Adrenal gland (tissue), 12 donors: Measurements from ENCODE around the gene ZNF683. TPM values are rescaled to one million over a fixed set of nuclear protein-coding genes. Genes with fewer than 3 reads are reported as not detected.

Source experiments
- DNase-seq, 7 donors: peaks; one replicate each; pipeline ENCODE4 v3.0.0-alpha.2; 2019 to 2020
- H3K27ac ChIP-seq, 5 donors: fragments of 200-600 bp; sonication (generic) in 4 of 5; 1 replicate in 3 of 5; 2 replicates in 2 of 5; pipeline versions ENCODE4 v1.5.1 to v1.8.0; 2016 to 2020; ENCODE audit warnings: mild to moderate bottlenecking in 1 of 5
- H3K27me3 ChIP-seq: fragments of 200-600 bp; 2 replicates; pipeline ENCODE4 v1.8.0; 2021
- H3K36me3 ChIP-seq, 2 donors: fragments of 200-600 bp; replicated peaks in 1 of 2; 1 replicate in 1 of 2; 2 replicates in 1 of 2; pipeline versions ENCODE4 v1.5.1 to v1.8.0; 2018 to 2022
- H3K4me1 ChIP-seq, 2 donors: fragments of 200-600 bp; replicated peaks in 1 of 2; 1 replicate in 1 of 2; 2 replicates in 1 of 2; pipeline versions ENCODE4 v1.5.1 to v1.8.0; 2018 to 2021
- H3K4me3 ChIP-seq, 4 donors: fragments of 200-600 bp; sonication (generic) in 3 of 4; one replicate each; pipeline ENCODE4 v1.5.1; 2016 to 2018
- H3K9me3 ChIP-seq, 3 donors: fragments of 200-600 bp; sonication (generic) in 1 of 3; replicated peaks in 1 of 3; 1 replicate in 2 of 3; 2 replicates in 1 of 3; pipeline versions ENCODE4 v1.5.1 to v1.8.0; 2016 to 2021
- POLR2A ChIP-seq, 2 donors: fragments of 450-650 bp; IDR thresholded peaks; one replicate each; pipeline ENCODE4 v1.6.1; 2017; ENCODE audit warnings: antibody characterized with exemption in 2 of 2, mild to moderate bottlenecking in 2 of 2, moderate library complexity in 1 of 2
- WGBS, 4 donors: extraction: QIAGEN DNeasy Blood & Tissue Kit in 2 of 4; methylation state at CpG; one replicate each; pipeline versions ENCODE4 v1.1.5 to v1.1.7; 2013 to 2017; 5-methylcytosine and 5-hydroxymethylcytosine counted together
- intact Hi-C, 2 donors: fragments of 100-400 bp; cut with DNase I; formaldehyde crosslinking; loops; one replicate each; pipeline versions ENCODE4 v1.14.1 to v1.15.0; 2022 to 2023
- polyA plus RNA-seq, 3 donors: library from polyadenylated mRNA; stranded (reverse); fragments of 200-250 nt in 2 of 3; fragments of 350-450 nt in 1 of 3; fragmentation: Illumina TruSeq in 1 of 3; extraction: RNeasy Lipid Tissue Mini Kit (QIAGEN cat#74804) in 1 of 3; gene quantifications; one replicate each; pipeline ENCODE4 v1.2.3, GENCODE V29; 2013 to 2014
- total RNA-seq, 9 donors: library from RNA; depleted of rRNA in 4 of 9; stranded (reverse); fragments of >200 nt in 4 of 9; fragments of 120-200 nt in 1 of 9; fragmentation: NEBNext Ultra II Directional in 1 of 9; extraction: Animal tissue kit (Norgen Biotek cat#: 25700) in 1 of 9; gene quantifications; one replicate each; pipeline versions ENCODE4 v1.1.0 to v1.2.4, GENCODE V29; 2013 to 2023
- TF ChIP-seq, protein P1 (sequence below), 6 experiments: fragments of 450-650 bp in 4 of 6; fragments of 200-600 bp in 2 of 6; sonication (generic) in 1 of 6; IDR thresholded peaks; 1 replicate in 5 of 6; 2 replicates in 1 of 6; pipeline versions ENCODE4 v1.5.1 to v1.8.0; 2016 to 2021; ENCODE audit warnings: antibody characterized with exemption in 6 of 6, mild to moderate bottlenecking in 2 of 6, moderate library complexity in 1 of 6
- donor health status: healthy with polysubstance abuse.
- donor health status: Bipolar disorder and iron deficiency.
- donor health status: DM: yes; HTN: yes; CAD: no.
- donor health status: DM: no; HTN: no; CAD: no.
- donor health status: DM: no; HTN: no; CAD: no.
- donor health status: DM: yes; HTN: yes; CAD: no.

Gene ZNF683
- total and polyA plus RNA-seq, 12 donors = 0.20 to 0.25 (median 0.24) TPM; not detected in 9

DNA sequence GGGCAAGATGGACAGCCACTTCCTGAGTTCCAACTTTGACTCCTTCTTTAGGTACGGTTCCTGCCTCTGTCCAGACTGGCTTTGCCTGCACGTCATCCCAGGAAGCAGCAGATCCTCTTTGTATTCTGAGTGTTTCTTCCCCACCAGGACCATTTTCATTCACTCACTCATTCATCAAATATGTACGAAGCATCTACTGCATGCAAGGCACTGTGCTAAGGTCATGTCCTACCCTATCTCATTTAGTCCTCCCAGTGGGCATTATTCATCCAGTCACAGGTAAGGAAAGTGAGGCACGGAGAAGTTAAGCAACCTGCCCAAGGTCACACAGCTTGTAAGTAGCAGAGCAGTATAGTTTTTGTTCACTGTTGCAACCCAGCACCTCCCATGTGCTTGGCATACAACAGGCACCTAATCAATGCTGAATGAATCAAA lies 32.5 kb downstream of the ZNF683 start:
- H3K36me3 ChIP-seq = no peaks in the 10 kb centered on the region
- WGBS, 4 donors = 54 to 62% (median 59%) methylated on average over 4 of the region's 4 CpGs
- no peak for DNase-seq
- H3K4me3 ChIP-seq = no peak overlapping the region
- H3K27ac ChIP-seq = no peak overlapping the region
- H3K4me1 ChIP-seq = peaks cover 0 to 13% of the 10 kb centered on the region in 2 donors
- intact Hi-C loops = no loop called here
- H3K9me3 ChIP-seq = no peaks in the 10 kb centered on the region
- TF ChIP-seq POLR2A (IDR thresholded peaks at IDR 0.05) = no peak
- TF ChIP-seq, protein P1, sequence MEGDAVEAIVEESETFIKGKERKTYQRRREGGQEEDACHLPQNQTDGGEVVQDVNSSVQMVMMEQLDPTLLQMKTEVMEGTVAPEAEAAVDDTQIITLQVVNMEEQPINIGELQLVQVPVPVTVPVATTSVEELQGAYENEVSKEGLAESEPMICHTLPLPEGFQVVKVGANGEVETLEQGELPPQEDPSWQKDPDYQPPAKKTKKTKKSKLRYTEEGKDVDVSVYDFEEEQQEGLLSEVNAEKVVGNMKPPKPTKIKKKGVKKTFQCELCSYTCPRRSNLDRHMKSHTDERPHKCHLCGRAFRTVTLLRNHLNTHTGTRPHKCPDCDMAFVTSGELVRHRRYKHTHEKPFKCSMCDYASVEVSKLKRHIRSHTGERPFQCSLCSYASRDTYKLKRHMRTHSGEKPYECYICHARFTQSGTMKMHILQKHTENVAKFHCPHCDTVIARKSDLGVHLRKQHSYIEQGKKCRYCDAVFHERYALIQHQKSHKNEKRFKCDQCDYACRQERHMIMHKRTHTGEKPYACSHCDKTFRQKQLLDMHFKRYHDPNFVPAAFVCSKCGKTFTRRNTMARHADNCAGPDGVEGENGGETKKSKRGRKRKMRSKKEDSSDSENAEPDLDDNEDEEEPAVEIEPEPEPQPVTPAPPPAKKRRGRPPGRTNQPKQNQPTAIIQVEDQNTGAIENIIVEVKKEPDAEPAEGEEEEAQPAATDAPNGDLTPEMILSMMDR (IDR thresholded peaks at IDR 0.05) = no peak
- H3K27me3 ChIP-seq = peaks cover under 1% of the 10 kb centered on the region

DNA sequence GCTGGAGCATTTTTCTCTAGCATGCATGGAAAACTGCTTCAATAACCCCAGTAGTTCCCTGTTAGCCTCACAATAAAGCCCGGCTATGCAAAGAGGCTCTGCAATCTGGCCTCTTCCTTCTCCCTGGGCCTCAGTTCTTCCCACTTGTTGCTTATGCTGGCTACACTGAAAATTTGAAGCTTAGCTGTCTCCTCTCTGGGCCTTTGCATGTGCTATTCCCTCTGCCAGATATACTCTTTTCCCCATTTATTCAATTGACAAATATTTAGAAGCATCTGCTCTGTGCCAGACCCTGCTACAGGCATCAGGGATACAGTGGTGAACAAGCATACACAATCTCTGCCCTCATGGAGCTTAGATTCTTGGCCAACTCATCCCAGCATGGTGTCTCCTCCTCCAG lies 33.9 kb downstream of the ZNF683 start:
- DNase-seq = no peak
- no peaks in the 10 kb centered on the region for H3K36me3 ChIP-seq
- WGBS, 4 donors = 74 to 82% (median 80%) methylated on average over 1 of the region's 1 CpG
- no peaks in the 10 kb centered on the region for H3K9me3 ChIP-seq
- H3K27me3 ChIP-seq = peaks cover 11% of the 10 kb centered on the region
- H3K4me3 ChIP-seq = no peak overlapping the region
- no peak for TF ChIP-seq POLR2A (IDR thresholded peaks at IDR 0.05)
- TF ChIP-seq, protein P1 (IDR thresholded peaks at IDR 0.05) = no peak
- peaks cover 0 to 13% of the 10 kb centered on the region in 2 donors for H3K4me1 ChIP-seq
- intact Hi-C loops = no loop called here
- no peak overlapping the region for H3K27ac ChIP-seq

DNA sequence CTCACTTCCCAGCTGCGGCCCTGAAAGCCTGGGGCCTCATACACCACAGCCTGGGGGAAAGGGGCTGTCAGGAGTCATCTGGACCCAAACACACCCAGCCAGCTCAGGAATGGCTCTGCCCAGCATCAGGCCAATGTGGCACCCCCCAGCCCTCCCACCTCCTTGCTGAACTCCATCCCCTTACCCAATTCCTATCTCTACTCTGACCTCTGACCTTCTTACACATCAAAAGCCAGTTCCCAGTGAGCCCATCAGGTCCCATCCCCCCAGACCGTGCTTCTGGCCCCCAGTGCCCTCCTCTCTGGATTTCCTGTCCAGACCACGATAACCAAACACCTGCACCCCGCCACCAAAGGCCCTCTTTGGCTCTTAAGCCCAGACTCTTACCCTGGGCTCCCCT lies 34.9 kb downstream of the ZNF683 start:
- Histone ChIP-seq H3K4me1 (peaks cover 0 to 13% of the 10 kb centered on the region in 2 donors), H3K9me3 (no peaks in the 10 kb centered on the region), H3K4me3 (no peak overlapping the region), H3K27ac (no peak overlapping the region), H3K36me3 (no peaks in the 10 kb centered on the region), H3K27me3 (peaks cover 15% of the 10 kb centered on the region)
- 73 to 84% (median 78%) methylated on average over 4 of the region's 4 CpGs for WGBS, 4 donors
- intact Hi-C loops = no loop called here
- DNase-seq = no peak
- TF ChIP-seq POLR2A (IDR thresholded peaks at IDR 0.05) = no peak
- TF ChIP-seq, protein P1 (IDR thresholded peaks at IDR 0.05) = no peak

DNA sequence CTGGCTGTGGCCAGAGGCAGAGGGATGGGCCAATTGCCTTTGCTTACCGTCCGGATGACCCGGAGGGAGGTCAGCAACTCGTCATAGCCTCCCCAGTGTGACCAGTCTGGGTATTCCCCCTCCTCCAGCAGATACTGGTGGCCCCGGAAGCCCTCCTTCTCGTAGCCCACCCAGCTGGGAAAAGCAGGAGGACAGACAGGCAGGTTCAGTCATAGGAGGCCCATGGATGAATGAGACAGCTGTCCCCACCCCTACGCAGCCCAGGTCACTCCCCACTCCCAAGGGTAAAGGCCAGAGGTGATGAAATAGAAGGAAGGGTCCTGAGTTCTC lies 35.4 kb downstream of the ZNF683 start:
- peaks cover 15% of the 10 kb centered on the region for H3K27me3 ChIP-seq
- TF ChIP-seq, protein P1 (IDR thresholded peaks at IDR 0.05) = no peak
- TF ChIP-seq POLR2A (IDR thresholded peaks at IDR 0.05) = no peak
- H3K36me3 ChIP-seq = no peaks in the 10 kb centered on the region
- no peak for DNase-seq
- no peak overlapping the region for H3K27ac ChIP-seq
- peaks cover 0 to 13% of the 10 kb centered on the region in 2 donors for H3K4me1 ChIP-seq
- H3K4me3 ChIP-seq = no peak overlapping the region
- intact Hi-C loops = no loop called here
- WGBS, 4 donors = 89 to 92% (median 92%) methylated on average over 5 to 7 of the region's 7 CpGs
- H3K9me3 ChIP-seq = no peaks in the 10 kb centered on the region
